Measurements from ENCODE around the gene TKTL1. TPM values are rescaled to one million over a fixed set of nuclear protein-coding genes. Genes with fewer than 3 reads are reported as not detected.
"Not testable (repeated sequence)": the region's sequence is repeated elsewhere in the genome, so short reads cannot be mapped to it uniquely, and the experiment has no call there.

The TKTL1 gene, protein sequence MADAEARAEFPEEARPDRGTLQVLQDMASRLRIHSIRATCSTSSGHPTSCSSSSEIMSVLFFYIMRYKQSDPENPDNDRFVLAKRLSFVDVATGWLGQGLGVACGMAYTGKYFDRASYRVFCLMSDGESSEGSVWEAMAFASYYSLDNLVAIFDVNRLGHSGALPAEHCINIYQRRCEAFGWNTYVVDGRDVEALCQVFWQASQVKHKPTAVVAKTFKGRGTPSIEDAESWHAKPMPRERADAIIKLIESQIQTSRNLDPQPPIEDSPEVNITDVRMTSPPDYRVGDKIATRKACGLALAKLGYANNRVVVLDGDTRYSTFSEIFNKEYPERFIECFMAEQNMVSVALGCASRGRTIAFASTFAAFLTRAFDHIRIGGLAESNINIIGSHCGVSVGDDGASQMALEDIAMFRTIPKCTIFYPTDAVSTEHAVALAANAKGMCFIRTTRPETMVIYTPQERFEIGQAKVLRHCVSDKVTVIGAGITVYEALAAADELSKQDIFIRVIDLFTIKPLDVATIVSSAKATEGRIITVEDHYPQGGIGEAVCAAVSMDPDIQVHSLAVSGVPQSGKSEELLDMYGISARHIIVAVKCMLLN
- 1 to 10 TPM in 4 of 5 experiments, under 1 TPM in 1; 0.58 to 4.7 (median 3.2) TPM for total RNA-seq
- polyA plus RNA-seq, result 10 to 100 TPM; 35.7 to 47.7 TPM
- total RNA-seq, result 1.7 reads per million, percentile 7 among the genes with 10 or more reads in this experiment

DNA sequence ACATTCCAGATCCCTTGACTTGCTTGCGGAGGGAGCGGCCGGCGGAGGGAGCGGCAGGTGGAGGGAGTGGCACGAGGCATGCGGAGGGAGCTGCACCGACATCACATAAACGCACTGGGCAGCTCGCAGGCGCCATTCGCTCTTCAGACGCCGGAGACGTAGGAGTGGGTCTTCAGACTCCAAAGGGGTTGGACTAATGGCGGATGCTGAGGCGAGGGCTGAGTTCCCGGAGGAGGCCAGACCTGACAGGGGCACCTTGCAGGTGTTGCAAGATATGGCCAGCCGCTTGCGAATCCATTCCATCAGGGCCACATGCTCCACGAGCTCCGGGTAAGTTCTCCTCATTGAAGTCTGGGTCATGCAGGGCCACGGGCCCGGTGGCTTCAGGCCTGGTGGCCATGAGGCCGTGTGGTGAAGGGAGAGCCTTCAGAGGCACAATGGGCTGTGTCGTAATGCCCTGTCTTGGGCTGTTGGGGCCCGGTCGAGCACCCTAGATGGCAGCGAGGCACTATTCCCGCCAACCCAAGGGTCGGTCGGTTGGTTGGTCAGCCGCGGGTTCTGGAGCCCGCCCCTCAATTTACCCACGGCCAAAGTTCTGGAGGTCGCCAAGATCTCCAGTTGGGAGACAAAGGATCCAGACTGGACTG is at the start of gene TKTL1:
Gene TKTL1 (plus strand): TSS at position 132 of the 647 bp plus-strand sequence. CDS start 65 bp downstream, at position 197.
- Histone ChIP-seq H3K4me1 (ENCODE audit: control insufficient read depth in 2 of 2, insufficient read depth in 2 of 2, low read length in 2 of 2) (no peaks in the 10 kb centered on the region), H3K4me3 (ENCODE audit: low read length) (no peak within 1 kb of the TSS), H3K27me3 (ENCODE audit: control insufficient read depth in 2 of 2, insufficient read depth in 2 of 2, low read length in 2 of 2) (no peaks in the 10 kb centered on the region), H3K27ac (ENCODE audit: low read depth, low read length) (no peak within 1 kb of the TSS), H3K9me3 (ENCODE audit: control insufficient read depth in 2 of 3, low read length in 3 of 3) (no peaks in the 10 kb centered on the region), H3K36me3 (ENCODE audit: control insufficient read depth in 2 of 3, insufficient read depth in 3 of 3, low read length in 3 of 3) (no peaks in the 10 kb centered on the region)
- Mint-ChIP-seq H3K27ac (peak within 1 kb of the TSS in 1 of 9 donors; percentile 59), H3K4me3 (no peak within 1 kb of the TSS), H3K9me3 (peaks cover 0 to 1% (median 0%) of the 10 kb centered on the region in 11 donors), H3K27me3 (peaks cover 0 to 2% (median 0%) of the 10 kb centered on the region in 5 donors), H3K36me3 (no peaks in the 10 kb centered on the region), H3K4me1 (peaks cover 0 to 3% (median 0%) of the 10 kb centered on the region in 7 donors)
- no peak for DNase-seq
- CTCF ChIA-PET, result no interaction called here
- intact Hi-C loops (cut with micrococcal nuclease), result no loop called here
- no peak for ATAC-seq
- POLR2A ChIA-PET, result no interaction called here

DNA sequence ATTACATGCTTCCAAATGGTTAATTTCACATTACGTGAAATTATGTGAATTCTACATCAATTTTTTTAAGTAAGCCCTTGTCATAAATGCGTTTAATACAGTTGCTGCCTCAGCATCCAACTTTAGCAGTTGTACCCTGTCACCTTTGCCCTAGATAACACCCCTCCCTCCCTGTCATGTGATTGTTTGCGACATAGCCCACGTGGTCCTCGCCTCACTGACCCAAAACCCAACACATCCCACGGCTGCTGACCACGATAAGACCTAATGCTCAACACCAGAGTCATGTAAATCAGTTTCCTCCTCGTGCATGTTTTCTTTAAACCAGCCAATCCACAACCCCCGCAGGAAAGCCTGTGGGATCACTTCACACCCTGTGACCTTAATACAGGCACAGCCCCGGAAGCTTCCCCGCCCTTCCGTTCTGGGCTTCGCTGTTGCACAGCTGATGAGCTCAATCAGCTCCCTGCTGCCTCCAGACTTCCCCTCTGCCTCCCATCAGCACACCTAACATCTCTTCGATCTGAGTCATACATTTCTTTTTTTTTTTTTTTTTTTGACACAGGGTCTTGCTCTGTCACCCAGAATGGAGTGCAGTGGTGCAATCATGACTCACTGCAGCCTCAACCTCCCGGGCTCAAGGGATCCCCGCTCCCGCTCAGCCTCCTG is 48.1 kb upstream of the TKTL1 start:
- H3K36me3 ChIP-seq (ENCODE audit: control insufficient read depth in 2 of 3, insufficient read depth in 3 of 3, low read length in 3 of 3); H3K9me3 Mint-ChIP-seq; H3K4me1 ChIP-seq (ENCODE audit: control insufficient read depth in 2 of 2, insufficient read depth in 2 of 2, low read length in 2 of 2); H3K27me3 Mint-ChIP-seq; H3K27me3 ChIP-seq (ENCODE audit: control insufficient read depth in 2 of 2, insufficient read depth in 2 of 2, low read length in 2 of 2); H3K9me3 ChIP-seq (ENCODE audit: control insufficient read depth in 2 of 3, low read length in 3 of 3); intact Hi-C loops (cut with micrococcal nuclease); H3K27ac ChIP-seq (ENCODE audit: low read depth, low read length); H3K4me3 ChIP-seq (ENCODE audit: low read length); POLR2A ChIA-PET; H3K4me1 Mint-ChIP-seq; CTCF ChIA-PET; H3K36me3 Mint-ChIP-seq: not testable (repeated sequence)
- Mint-ChIP-seq H3K4me3 (peak overlapping the region in 1 of 10 donors; percentile 16), H3K27ac (peak overlapping the region in 2 of 9 donors; percentile 41 to 46)
- DNase-seq (peak in 2 of 9 donors; percentile 32 to 51), ATAC-seq (peak; percentile 95)

DNA sequence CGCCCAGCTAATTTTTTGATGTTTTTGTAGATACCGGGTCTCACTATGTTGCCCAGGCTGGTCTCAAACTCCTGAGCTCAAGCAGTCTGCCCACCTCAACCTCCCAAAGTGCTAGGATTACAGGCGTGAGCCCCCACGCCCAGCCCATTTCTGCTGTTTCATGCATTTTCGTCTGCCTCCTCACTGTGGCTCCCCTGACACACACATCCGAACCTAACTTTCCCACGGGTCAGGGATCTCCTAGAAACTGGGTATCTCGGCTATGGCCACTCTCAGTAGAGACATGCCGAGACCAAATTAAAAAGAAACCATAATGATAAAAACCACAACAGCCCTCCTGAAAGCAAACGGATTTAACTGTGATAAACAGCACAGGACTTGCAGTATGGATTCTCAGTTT is 47.5 kb upstream of the TKTL1 start:
- POLR2A ChIA-PET; H3K9me3 ChIP-seq (ENCODE audit: control insufficient read depth in 2 of 3, low read length in 3 of 3); intact Hi-C loops (cut with micrococcal nuclease); H3K4me3 Mint-ChIP-seq; H3K27me3 ChIP-seq (ENCODE audit: control insufficient read depth in 2 of 2, insufficient read depth in 2 of 2, low read length in 2 of 2); H3K4me1 ChIP-seq (ENCODE audit: control insufficient read depth in 2 of 2, insufficient read depth in 2 of 2, low read length in 2 of 2); CTCF ChIA-PET; H3K36me3 ChIP-seq (ENCODE audit: control insufficient read depth in 2 of 3, insufficient read depth in 3 of 3, low read length in 3 of 3); H3K4me3 ChIP-seq (ENCODE audit: low read length); H3K27ac Mint-ChIP-seq; H3K9me3 Mint-ChIP-seq; H3K36me3 Mint-ChIP-seq; H3K27me3 Mint-ChIP-seq; H3K27ac ChIP-seq (ENCODE audit: low read depth, low read length); DNase-seq; H3K4me1 Mint-ChIP-seq: not testable (repeated sequence)
- peak; percentile 6 for ATAC-seq

DNA sequence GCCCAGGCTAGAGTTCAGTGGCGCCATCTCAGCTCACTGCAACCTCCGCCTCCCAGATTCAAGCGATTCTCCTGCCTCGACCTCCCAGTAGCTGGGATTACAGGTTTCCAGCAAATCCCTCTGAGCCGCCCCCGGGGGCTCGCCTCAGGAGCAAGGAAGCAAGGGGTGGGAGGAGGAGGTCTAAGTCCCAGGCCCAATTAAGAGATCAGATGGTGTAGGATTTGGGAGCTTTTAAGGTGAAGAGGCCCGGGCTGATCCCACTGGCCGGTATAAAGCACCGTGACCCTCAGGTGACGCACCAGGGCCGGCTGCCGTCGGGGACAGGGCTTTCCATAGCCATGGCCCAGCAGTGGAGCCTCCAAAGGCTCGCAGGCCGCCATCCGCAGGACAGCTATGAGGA is 38.3 kb upstream of the TKTL1 start, which contains the start of gene OPN1MW3:
Gene OPN1MW3 (plus strand): TSS at position 301 of the 400 bp plus-strand sequence. CDS start 38 bp downstream, at position 339.
- H3K4me3 ChIP-seq (ENCODE audit: low read length); DNase-seq; H3K27ac ChIP-seq (ENCODE audit: low read depth, low read length); H3K4me1 Mint-ChIP-seq; CTCF ChIA-PET; H3K27ac Mint-ChIP-seq; ATAC-seq; H3K9me3 Mint-ChIP-seq; H3K27me3 ChIP-seq (ENCODE audit: control insufficient read depth in 2 of 2, insufficient read depth in 2 of 2, low read length in 2 of 2); H3K27me3 Mint-ChIP-seq; H3K4me3 Mint-ChIP-seq; H3K36me3 Mint-ChIP-seq; H3K36me3 ChIP-seq (ENCODE audit: control insufficient read depth in 2 of 3, insufficient read depth in 3 of 3, low read length in 3 of 3); intact Hi-C loops (cut with micrococcal nuclease); H3K9me3 ChIP-seq (ENCODE audit: control insufficient read depth in 2 of 3, low read length in 3 of 3); H3K4me1 ChIP-seq (ENCODE audit: control insufficient read depth in 2 of 2, insufficient read depth in 2 of 2, low read length in 2 of 2); POLR2A ChIA-PET: not testable (repeated sequence)

DNA sequence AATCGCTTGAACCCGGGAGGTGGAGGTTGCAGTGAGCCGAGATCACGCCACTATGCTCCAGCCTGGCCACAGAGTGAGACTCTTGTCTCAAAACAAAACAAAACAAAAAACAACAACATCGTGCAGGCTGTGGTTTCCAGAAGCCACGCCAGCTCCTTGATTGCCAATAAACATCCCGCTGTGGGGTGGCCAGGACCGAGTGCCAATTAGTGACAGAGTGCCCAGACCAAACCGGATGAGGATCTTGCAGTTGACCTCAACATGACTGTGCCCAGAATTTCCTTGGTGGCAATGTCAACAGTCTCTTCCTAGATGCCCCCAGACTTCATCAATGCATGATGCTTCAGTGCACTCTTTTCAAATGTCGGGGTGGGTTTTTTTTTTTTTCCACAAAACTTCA is 36.9 kb upstream of the TKTL1 start:
- H3K36me3 ChIP-seq (ENCODE audit: control insufficient read depth in 2 of 3, insufficient read depth in 3 of 3, low read length in 3 of 3); H3K27ac ChIP-seq (ENCODE audit: low read depth, low read length); H3K4me1 Mint-ChIP-seq; H3K27me3 Mint-ChIP-seq; ATAC-seq; H3K27ac Mint-ChIP-seq; H3K4me1 ChIP-seq (ENCODE audit: control insufficient read depth in 2 of 2, insufficient read depth in 2 of 2, low read length in 2 of 2); intact Hi-C loops (cut with micrococcal nuclease); H3K27me3 ChIP-seq (ENCODE audit: control insufficient read depth in 2 of 2, insufficient read depth in 2 of 2, low read length in 2 of 2); CTCF ChIA-PET; H3K9me3 Mint-ChIP-seq; H3K4me3 ChIP-seq (ENCODE audit: low read length); DNase-seq; H3K36me3 Mint-ChIP-seq; H3K9me3 ChIP-seq (ENCODE audit: control insufficient read depth in 2 of 3, low read length in 3 of 3); H3K4me3 Mint-ChIP-seq; POLR2A ChIA-PET: not testable (repeated sequence)

DNA sequence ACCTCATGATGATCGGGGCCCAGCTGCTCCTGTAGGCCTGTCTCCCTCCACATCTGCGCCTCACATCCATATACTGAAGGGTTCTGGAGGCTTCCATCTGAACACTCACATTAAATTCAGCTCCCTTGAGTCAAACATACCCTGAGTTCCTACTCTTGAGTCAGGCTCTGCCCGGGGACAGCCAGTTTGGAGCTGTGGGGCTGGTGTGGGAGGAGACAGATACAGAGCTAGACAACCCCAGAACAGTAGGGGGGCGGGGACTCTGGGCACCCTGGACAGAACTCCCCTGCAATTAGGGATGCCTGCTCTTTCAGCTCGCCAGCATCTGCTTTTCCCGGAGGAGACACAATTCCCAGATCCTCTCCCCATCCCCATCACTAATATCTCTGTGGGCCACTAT is 32.5 kb upstream of the TKTL1 start:
- H3K27me3 Mint-ChIP-seq; DNase-seq; H3K36me3 ChIP-seq (ENCODE audit: control insufficient read depth in 2 of 3, insufficient read depth in 3 of 3, low read length in 3 of 3); H3K4me1 ChIP-seq (ENCODE audit: control insufficient read depth in 2 of 2, insufficient read depth in 2 of 2, low read length in 2 of 2); H3K4me1 Mint-ChIP-seq; H3K4me3 ChIP-seq (ENCODE audit: low read length); H3K27ac Mint-ChIP-seq; H3K27me3 ChIP-seq (ENCODE audit: control insufficient read depth in 2 of 2, insufficient read depth in 2 of 2, low read length in 2 of 2); intact Hi-C loops (cut with micrococcal nuclease); POLR2A ChIA-PET; H3K36me3 Mint-ChIP-seq; H3K4me3 Mint-ChIP-seq; H3K9me3 Mint-ChIP-seq; H3K9me3 ChIP-seq (ENCODE audit: control insufficient read depth in 2 of 3, low read length in 3 of 3); CTCF ChIA-PET; ATAC-seq; H3K27ac ChIP-seq (ENCODE audit: low read depth, low read length): not testable (repeated sequence)

All from naive thymus-derived CD4-positive, alpha-beta T cell (primary cell).